BE2C (cell line): ENCODE results near the gene ARID5B.

ENCODE experiments used
- DNase-seq: peaks from one replicate; pipeline ENCODE4 v3.0.0-alpha.2; 2020
- H3K27me3 ChIP-seq: fragments of 250-450 bp; sonication (Bioruptor Pico); 2 replicates; pipeline ENCODE4 v1.5.1; 2020; ENCODE audit warnings: mild to moderate bottlenecking
- H3K36me3 ChIP-seq: fragments of 250-450 bp; sonication (Bioruptor Pico); 2 replicates; pipeline ENCODE4 v1.5.1; 2020; ENCODE audit warnings: mild to moderate bottlenecking
- H3K4me1 ChIP-seq: fragments of 250-450 bp; sonication (Bioruptor Pico); 2 replicates; pipeline ENCODE4 v1.5.1; 2020
- H3K4me3 ChIP-seq: 2 replicates; pipeline ENCODE4 v1.5.1; 2011; ENCODE audit warnings: low read depth, low read length
- H3K9me3 ChIP-seq: fragments of 250-450 bp; sonication (Bioruptor Pico); 2 replicates; pipeline ENCODE4 v1.5.1; 2020
- CTCF ChIP-seq: IDR thresholded peaks from 2 replicates; pipeline ENCODE4 v1.5.1; 2012; ENCODE audit warnings: mild to moderate bottlenecking, low read depth, low read length

ARID5B gene

DNA sequence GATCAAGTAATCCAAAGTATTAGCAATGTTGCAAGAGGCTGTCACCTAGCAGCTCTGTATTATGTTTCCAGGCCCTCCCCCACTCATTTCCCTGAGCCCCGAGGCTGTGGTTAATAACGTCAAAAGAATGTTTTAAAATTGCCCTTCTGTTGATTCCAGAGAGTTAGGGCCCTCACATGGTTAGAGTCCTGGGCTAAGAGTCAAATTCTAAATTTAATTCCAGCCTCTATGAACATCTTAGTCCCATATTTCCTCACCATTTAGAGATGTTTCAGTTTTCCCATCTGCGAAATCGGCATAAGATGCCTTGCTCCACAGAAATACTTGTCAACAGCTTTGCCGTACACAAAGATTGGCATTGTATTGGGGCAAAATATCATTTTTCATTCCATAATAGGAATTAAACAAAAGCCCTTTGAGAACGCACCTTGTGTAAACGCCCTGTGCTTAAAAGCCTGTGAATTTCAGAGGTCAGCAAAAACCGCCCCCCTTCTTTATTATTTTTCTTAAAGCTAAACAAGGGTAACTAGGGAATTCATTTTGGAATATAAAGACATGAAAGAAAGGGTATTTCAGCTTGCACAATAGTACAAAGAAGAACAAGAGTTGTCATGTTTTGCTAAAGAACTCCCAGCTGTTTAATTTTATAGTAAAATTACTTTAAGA is 135.8 kb downstream of the ARID5B start:
- no peak for TF ChIP-seq CTCF
- Histone ChIP-seq H3K4me1 (peaks cover 34% of the 10 kb centered on the region), H3K36me3 (no peaks in the 10 kb centered on the region), H3K4me3 (no peak overlapping the region), H3K27me3 (no peaks in the 10 kb centered on the region), H3K9me3 (no peaks in the 10 kb centered on the region)
- peak; percentile 15 for DNase-seq

- H3K9me3 ChIP-seq: no peaks in the 10 kb centered on the region
- no peaks in the 10 kb centered on the region for H3K27me3 ChIP-seq
- TF ChIP-seq CTCF: no peak
- H3K4me1 ChIP-seq: peaks cover 34% of the 10 kb centered on the region
- no peak for DNase-seq
- no peak overlapping the region for H3K4me3 ChIP-seq
- no peaks in the 10 kb centered on the region for H3K36me3 ChIP-seq
Measured at GRCh38 chr10:62037890-62038608, 136.6 kb downstream of the ARID5B start.

- Histone ChIP-seq H3K9me3 (no peaks in the 10 kb centered on the region), H3K4me3 (peak overlapping the region; percentile 32), H3K4me1 (peaks cover 40% of the 10 kb centered on the region), H3K36me3 (no peaks in the 10 kb centered on the region), H3K27me3 (no peaks in the 10 kb centered on the region)
- DNase-seq: peak; percentile 66
- peak; percentile 93 for TF ChIP-seq CTCF
Measured at GRCh38 chr10:62038609-62039190, 137.2 kb downstream of the ARID5B start.

GRCh38 chr10:62039954-62040353 is 138.5 kb downstream of the ARID5B start:
- Histone ChIP-seq H3K4me3 (no peak overlapping the region), H3K27me3 (no peaks in the 10 kb centered on the region), H3K36me3 (no peaks in the 10 kb centered on the region), H3K4me1 (peaks cover 38% of the 10 kb centered on the region), H3K9me3 (no peaks in the 10 kb centered on the region)
- no peak for DNase-seq
- no peak for TF ChIP-seq CTCF

DNA sequence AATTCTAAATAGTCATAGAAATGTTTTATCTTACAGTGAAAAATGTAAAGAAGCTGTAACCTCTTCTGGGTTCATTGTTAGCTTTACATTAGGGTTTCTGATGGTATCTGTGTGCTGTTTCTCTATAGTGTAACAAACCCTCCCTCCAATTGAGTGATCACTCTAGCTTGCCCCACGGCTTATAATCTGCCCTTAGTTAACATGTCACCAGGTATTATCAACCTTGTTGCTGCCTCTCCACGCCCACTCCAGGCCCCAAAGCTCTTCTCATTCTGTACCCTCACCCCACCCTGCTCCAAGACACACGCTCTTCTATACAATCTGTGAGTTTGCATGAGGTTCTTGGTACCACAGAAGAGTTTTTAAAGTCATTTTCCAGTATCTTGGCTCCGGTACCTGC is 139.4 kb downstream of the ARID5B start:
- Histone ChIP-seq H3K27me3 (no peaks in the 10 kb centered on the region), H3K9me3 (no peaks in the 10 kb centered on the region), H3K36me3 (no peaks in the 10 kb centered on the region), H3K4me3 (no peak overlapping the region), H3K4me1 (peaks cover 39% of the 10 kb centered on the region)
- DNase-seq: no peak
- TF ChIP-seq CTCF: no peak

GRCh38 chr10:62043421-62044021 is 142.0 kb downstream of the ARID5B start:
- no peak for DNase-seq
- Histone ChIP-seq H3K4me1 (peaks cover 37% of the 10 kb centered on the region), H3K27me3 (no peaks in the 10 kb centered on the region), H3K4me3 (no peak overlapping the region), H3K36me3 (no peaks in the 10 kb centered on the region), H3K9me3 (no peaks in the 10 kb centered on the region)
- no peak for TF ChIP-seq CTCF
